Measurements from ENCODE around the gene SSPN.

Gene SSPN

GRCh38 chr12:26239122-26239851 lies 43.9 kb downstream of the SSPN start:
- no peak overlapping the region for H3K4me3 ChIP-seq (ENCODE audit: low read depth, low read length)
- no peak for TF ChIP-seq CTCF (IDR thresholded peaks at IDR 0.05; ENCODE audit: low read depth, low read length)

- TF ChIP-seq CTCF (IDR thresholded peaks at IDR 0.05; ENCODE audit: low read depth, low read length), result no peak
Measured at GRCh38 chr12:26239852-26240815, 44.8 kb downstream of the SSPN start.

GRCh38 chr12:26241080-26241479 lies 45.7 kb downstream of the SSPN start:
- TF ChIP-seq CTCF (IDR thresholded peaks at IDR 0.05; ENCODE audit: low read depth, low read length), result no peak

More at GRCh38 chr12:26239852-26240815, 44.8 kb downstream of the SSPN start:
- H3K4me3 ChIP-seq (ENCODE audit: low read depth, low read length), result no peak overlapping the region

GRCh38 chr12:26242683-26243082 lies 47.3 kb downstream of the SSPN start:
- TF ChIP-seq CTCF (IDR thresholded peaks at IDR 0.05; ENCODE audit: low read depth, low read length), result no peak

More at GRCh38 chr12:26241080-26241479, 45.7 kb downstream of the SSPN start:
- no peak overlapping the region for H3K4me3 ChIP-seq (ENCODE audit: low read depth, low read length)

GRCh38 chr12:26244503-26244902 lies 49.1 kb downstream of the SSPN start:
- no peak overlapping the region for H3K4me3 ChIP-seq (ENCODE audit: low read depth, low read length)
- no peak for TF ChIP-seq CTCF (IDR thresholded peaks at IDR 0.05; ENCODE audit: low read depth, low read length)

More at GRCh38 chr12:26242683-26243082, 47.3 kb downstream of the SSPN start:
- no peak overlapping the region for H3K4me3 ChIP-seq (ENCODE audit: low read depth, low read length)

GRCh38 chr12:26245175-26245942 lies 50.0 kb downstream of the SSPN start:
- TF ChIP-seq CTCF (IDR thresholded peaks at IDR 0.05; ENCODE audit: low read depth, low read length), result no peak
- H3K4me3 ChIP-seq (ENCODE audit: low read depth, low read length), result no peak overlapping the region
